SH-SY5Y (cell line): ENCODE measurements around the gene MORN1.

Experiments
- GATA2 ChIP-seq: IDR thresholded peaks from 2 replicates; pipeline ENCODE4 v1.6.1; 2011; ENCODE audit warnings: mild to moderate bottlenecking, low read depth, low read length
- GATA3 ChIP-seq: IDR thresholded peaks from 2 replicates; pipeline ENCODE4 v1.6.1; 2011; ENCODE audit warnings: low read depth, mild to moderate bottlenecking, low read length, moderate library complexity

DNA sequence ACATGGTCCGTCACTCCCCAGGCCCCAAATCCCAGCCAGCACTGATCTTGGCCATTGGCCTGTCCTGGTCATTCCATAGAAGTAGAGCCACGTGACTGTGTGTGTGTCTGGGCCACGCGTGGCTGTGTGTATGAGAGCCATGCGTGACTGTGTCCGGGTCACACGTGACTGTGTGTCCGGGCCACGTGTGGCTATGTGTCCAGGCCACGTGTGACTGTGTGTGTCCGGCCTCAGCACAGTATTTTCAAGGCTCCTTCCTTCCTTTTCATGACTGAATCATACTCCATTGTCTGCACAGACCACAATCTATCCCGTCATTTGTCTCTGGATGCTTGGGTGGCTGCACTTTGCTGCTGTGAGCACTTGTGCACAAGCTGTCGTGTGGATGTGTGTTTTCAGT is 95.8 kb downstream of the MORN1 start:
- TF ChIP-seq GATA2 (no peak), GATA3 (no peak)
